ENCODE results near the gene ZNRF4.

GRCh38 chr19:5484398-5485285 is 29.4 kb downstream of the ZNRF4 start:
- no peak for TF ChIP-seq POLR2AphosphoS5 (IDR thresholded peaks at IDR 0.05)
- no peak for TF ChIP-seq POLR2A (IDR thresholded peaks at IDR 0.05)
- TF ChIP-seq CTCF (IDR thresholded peaks at IDR 0.05), result no peak

All from sigmoid colon (tissue), 4 donors.